Stimulated activated CD4-positive, alpha-beta T cell treated with anti-CD3 and anti-CD28 coated beads, TNF-alpha, amount 100 ng/mL, for 24 hours (primary cell): Measurements from ENCODE around the gene TMEM39B.
"Not testable (repeated sequence)": the region's sequence is repeated elsewhere in the genome, so short reads cannot be mapped to it uniquely, and the experiment has no call there.

Experiments used
- DNase-seq, 3 experiments: peaks; one replicate each; pipeline ENCODE4 v3.0.0-alpha.2; 2020; ENCODE audit warnings: low read depth in 3 of 3

TMEM39B gene

GRCh38 chr1:32111789-32112188, 39.0 kb downstream of the TMEM39B start:
- DNase-seq, result no peak

GRCh38 chr1:32112806-32113375, 40.2 kb downstream of the TMEM39B start:
- DNase-seq, result no peak

GRCh38 chr1:32113436-32113835, 40.7 kb downstream of the TMEM39B start:
- DNase-seq, result not testable (repeated sequence)

DNA sequence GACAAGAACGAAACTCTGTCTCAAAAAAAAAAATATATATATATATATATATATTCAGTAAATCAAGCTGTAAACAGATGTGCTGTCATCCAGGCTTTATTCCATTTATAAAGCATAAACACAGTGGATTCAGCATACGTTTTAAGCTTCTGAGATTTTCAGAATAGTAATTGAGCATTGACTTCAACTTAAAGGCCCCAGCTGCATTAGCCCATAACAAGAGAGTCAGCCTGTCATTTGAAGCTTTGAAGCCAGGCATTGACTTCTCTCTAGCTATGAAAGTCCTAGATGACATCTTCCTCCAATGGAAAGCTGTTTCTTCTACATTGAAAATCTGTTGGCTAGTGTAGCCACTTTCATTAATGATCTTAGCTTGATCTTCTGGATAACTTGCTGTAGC, 41.7 kb downstream of the TMEM39B start:
- DNase-seq, result no peak

DNA sequence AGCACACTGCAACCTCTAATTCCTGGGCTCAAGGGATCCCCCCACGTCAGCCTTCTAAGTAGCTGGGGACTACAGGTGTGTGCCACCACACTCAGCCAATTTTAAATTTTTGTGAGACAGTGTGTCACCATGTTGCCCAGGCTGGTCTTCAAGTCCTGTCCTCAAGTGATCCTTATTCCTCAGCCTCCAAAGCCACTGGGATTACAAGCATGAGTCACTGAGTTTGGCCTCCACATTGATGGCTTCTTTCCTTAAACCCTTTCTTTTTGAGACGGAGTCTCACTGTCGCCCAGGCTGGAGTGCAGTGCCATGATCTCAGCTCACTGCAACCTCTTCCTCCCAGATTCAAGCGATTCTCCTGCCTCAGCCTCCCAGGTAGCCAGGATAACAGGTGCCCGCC, 42.8 kb downstream of the TMEM39B start:
- DNase-seq, result no peak

GRCh38 chr1:32116531-32116930, 43.8 kb downstream of the TMEM39B start:
- DNase-seq, result no peak

DNA sequence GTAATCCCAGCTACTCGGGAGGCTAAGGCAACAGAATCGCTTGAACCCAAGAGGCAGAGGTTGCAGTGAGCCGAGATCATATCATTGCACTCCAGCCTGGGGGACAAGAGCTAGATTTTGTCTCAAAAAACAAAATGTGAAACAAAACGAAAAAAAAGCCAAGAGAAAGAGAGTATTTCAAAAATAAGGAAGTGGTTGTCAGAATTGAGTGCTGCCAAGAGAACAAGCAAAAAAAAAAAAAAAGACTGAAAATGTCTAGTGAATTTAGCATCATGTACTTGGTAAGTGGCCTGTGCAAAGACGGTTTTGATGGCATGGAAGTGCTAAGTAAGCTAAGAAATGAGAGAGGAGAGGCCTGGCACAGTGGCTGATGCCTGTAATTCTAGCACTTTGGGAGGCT, 49.4 kb downstream of the TMEM39B start:
- DNase-seq, result no peak

GRCh38 chr1:32123361-32123760, 50.6 kb downstream of the TMEM39B start:
- DNase-seq, result not testable (repeated sequence)

DNA sequence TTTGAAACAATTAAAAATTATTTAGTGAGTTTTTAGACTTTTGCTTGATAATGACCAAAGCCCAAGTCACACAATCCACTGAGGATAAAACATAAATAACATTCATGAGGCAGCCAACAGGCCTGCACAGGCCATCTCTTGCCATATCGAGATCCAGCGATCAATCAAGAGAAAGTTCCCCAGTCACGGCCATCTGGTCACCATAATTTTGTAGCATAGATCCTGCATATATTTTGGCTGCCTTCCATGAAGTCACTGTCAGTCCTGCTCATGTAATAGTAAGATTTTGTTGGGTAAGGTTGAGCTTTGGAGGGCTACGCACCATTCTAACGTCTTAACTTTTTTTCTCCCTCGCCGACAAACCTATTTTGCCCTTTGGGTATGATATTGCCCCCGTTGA, 52.6 kb downstream of the TMEM39B start:
- DNase-seq, result no peak

GRCh38 chr1:32126770-32127169, 54.0 kb downstream of the TMEM39B start:
- no peak for DNase-seq

DNA sequence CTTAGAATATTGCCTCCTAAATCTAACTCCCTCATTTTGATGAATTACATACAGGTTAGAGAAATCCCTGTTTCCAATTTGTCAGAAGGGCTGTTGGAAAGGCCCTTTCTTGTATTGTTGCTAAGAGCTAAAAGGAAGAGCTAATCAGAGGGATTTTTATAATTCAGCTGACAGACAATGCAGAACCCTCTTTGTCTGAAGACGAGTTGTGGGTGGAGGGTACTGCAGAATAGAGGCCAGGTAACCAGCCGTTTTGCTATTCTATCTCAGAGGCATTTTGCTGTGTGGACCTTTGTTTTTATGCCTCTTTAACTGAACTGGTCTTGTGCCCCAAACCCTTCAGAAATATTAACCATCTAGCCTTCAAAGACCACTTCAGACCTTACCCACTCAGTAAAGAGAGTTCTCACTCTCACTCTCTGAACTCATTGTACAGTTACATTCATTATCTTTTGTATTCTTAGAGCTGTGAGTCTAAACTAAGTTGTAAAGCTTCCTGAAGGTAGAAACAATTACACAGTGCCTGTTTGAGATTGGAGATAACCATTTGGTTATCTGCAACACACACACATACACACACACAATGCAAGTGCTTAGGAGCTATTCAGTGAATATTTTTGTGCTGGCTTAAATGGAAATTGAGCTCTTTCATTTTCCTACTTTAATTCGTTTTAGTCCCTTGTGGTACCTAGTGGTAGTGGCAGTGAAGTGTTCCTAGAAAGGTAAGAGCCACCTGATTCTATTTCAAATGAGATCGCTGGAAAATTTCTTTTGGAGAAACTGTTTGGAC, 54.9 kb downstream of the TMEM39B start:
- DNase-seq, result no peak

DNA sequence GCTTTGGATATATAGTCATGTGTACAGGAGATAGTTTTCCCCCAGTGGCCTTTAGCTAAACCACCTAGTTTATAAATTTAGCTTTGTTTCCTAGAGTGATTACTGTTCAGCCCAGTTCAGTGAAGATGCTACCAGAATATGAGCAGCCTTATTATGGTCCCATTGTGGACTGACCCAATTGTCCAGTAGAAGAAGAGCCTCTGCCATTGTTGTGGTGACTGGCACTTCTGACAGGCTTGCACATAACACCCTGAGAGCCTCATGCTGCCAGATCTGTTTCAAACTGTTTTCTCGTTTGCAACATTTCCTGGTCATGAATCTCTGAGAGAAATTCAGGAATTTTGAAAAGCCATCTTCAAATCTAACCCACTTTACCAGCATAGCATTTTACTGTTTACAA, 55.7 kb downstream of the TMEM39B start:
- DNase-seq, result no peak

DNA sequence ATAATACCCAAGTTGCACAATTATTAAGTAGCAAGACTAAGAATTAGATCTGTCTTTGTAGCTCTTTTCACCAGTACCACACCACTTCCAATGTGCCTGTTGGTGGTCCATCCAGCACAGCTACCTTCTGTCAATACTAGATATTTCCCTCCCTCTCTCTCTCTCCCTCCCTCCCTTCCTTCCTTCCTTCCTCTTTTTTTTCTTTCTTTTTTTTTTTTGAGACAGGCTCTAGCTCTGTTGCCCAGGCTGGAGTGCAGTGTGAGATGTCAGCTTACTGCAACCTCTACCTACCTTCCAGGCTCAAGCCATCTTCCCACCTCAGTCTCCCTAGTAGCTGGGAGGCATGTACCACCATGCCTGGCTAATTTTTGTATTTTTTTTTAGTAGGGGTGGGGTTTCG, 56.2 kb downstream of the TMEM39B start:
- no peak for DNase-seq

DNA sequence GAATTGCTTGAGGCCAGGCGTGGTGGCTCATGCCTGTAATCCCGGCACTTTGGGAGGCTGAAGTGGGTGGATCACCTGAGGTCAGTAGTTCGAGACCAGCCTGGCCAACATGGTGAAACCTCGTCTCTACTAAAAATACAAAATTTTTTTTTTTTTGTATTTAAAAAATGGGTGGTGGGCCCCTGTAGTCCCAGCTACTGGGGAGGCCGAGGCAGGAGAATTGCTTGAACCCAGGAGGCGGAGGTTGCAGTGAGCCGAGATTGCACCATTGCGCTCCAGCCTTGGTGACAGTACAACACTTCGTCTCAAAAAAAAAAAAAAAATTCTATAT, 61.2 kb downstream of the TMEM39B start:
- DNase-seq, result not testable (repeated sequence)

GRCh38 chr1:32137111-32137510, 64.4 kb downstream of the TMEM39B start:
- no peak for DNase-seq

DNA sequence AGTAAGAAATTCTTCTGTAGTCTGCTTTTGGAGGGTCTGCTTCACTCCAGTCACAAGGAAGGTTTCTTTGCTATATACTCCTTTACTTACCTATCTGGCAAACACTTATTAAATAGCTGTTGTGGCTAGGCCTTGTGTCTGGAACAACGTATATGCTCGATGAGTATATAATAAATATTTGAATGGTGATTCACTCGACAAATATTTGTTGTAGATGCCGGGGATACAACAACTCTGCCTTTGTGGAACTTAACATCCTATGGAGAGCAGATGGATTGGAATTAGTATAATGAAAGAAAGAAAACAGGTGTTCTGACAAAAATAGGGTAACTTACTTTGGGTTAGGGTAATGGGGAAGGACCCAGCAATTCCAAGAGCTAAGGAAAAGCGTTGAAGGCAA, 66.2 kb downstream of the TMEM39B start:
- no peak for DNase-seq

DNA sequence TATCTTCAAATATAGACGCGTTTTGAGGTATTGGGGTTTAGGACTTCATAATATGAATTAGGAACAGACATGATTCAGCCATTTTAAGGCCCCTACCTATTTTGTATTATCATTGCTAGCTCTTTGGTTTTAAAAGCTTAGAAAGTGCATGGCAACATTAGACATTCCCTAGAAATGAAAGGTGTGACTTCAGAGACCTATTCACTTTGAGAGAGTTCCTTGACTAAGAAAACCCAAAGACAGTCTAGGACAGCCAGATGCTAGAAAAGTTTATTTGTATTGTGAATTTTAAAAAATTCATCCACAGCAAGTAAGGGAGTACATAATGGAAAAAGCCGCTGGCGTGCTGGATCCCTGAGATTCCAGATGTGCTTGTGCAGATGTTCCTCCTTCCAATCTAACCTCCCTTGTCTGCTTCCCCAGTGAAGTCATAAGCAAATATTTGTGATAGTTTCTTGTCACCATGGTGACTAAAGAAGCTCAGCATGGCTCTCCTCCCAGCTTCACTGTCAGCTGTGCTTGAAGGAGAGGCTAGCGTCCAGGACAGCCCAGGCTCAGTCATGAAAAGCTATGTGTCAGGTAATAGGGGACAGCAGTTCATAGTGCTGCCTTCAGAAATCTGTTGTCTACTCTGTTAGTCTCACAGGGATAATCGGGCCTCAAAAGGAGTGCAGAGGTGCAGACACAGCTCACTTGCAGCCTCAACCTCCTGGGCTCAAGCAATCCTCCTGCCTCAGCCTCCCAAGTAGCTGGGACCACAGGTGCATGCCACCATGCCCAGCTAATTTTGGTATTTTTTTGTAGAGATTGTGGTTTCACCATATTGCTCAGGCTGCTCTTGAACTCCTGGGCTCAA, 69.9 kb downstream of the TMEM39B start:
- DNase-seq, result no peak

GRCh38 chr1:32143302-32143695, 70.6 kb downstream of the TMEM39B start:
- DNase-seq, result not testable (repeated sequence)

DNA sequence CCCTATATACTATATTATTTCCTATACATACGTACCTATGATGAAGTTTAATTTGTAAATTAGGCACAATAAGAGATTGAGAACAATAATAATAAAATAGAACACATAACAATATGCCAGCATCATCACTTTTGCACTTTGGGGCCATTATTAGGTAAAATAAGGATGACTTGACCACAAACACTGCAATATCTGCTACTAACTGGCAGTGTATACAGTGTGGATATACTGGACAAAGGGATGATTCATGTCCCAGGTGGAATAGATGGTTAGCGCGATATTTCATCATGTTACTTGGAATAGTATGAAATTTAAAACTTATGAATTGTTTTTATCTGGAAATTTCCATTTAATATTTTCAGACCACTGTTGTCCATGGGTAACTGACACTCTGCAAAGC, 71.3 kb downstream of the TMEM39B start:
- DNase-seq, result no peak

- DNase-seq, result not testable (repeated sequence)
Observed at GRCh38 chr1:32147799-32148198, 75.1 kb downstream of the TMEM39B start.

- no peak for DNase-seq
Observed at GRCh38 chr1:32150847-32151246, 78.1 kb downstream of the TMEM39B start.

DNA sequence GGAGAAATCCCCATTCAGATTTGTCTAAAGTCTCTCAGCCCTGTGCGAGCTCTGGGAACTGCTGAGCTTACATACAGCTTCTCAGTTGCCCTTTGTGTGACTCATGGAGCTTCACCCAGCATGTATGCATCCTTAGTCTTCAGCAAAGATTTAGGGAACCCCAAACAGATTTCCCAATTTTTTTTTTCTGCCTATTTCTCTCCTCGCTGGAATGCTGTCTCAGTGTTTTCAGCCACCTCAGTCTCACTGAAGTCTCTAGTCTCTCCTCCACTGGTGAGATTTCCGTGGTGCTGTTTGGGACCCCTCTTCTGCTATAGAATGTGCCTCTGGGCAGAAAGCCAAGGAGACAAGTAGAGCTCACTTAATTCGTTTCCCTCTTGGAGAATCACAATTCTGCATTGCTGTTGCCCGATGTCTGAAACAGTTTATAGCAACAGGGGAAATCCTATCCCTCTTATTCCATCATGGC, 78.6 kb downstream of the TMEM39B start:
- DNase-seq, result no peak
